Spleen (tissue), 7 donors: ENCODE data around the gene KANSL1.

Experiments
- POLR2AphosphoS5 ChIP-seq, 3 donors: sonication (generic); formaldehyde crosslinking; IDR thresholded peaks; one replicate each; pipeline ENCODE4 v1.5.1; 2017; ENCODE audit warnings: antibody characterized with exemption in 3 of 3
- TF ChIP-seq, protein P1 (sequence below), 11 experiments: fragments of 200-600 bp in 7 of 11; fragments of 450-650 bp in 4 of 11; sonication (generic) in 4 of 11; IDR thresholded peaks in 8 of 11; conservative IDR thresholded peaks in 3 of 11; 1 replicate in 7 of 11; 2 replicates in 4 of 11; pipeline versions ENCODE4 v1.4.0 to v1.8.0; 2016 to 2021; ENCODE audit warnings: antibody characterized with exemption in 11 of 11, inconsistent platforms in 4 of 11, mild to moderate bottlenecking in 1 of 11
- donor health status: DM: no; HTN: no; CAD: no; lungs with moderate emphysema.
- donor health status: DM: no; HTN: no; CAD: no.
- donor health status: DM: no; HTN: no; CAD: no.

DNA sequence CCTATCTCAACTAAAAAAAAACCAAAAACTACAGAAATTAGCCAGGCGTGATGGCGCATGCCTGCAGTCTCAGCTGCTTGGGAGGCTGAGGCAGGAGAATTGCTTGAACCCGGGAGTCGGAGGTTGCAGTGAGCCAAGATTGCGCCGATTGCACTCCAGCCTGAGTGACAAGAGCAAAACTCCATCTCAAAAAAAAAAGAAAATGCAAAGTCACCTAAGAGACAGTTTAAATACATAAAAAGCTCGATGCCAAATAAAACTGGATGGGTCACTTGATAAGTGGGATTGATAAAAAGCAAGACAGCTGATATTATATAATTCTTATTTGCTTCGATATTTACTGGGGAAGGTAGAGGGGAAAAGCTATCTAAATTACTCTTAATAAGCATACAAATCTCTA lies 15.8 kb upstream of the KANSL1 start:
- TF ChIP-seq, protein P1, sequence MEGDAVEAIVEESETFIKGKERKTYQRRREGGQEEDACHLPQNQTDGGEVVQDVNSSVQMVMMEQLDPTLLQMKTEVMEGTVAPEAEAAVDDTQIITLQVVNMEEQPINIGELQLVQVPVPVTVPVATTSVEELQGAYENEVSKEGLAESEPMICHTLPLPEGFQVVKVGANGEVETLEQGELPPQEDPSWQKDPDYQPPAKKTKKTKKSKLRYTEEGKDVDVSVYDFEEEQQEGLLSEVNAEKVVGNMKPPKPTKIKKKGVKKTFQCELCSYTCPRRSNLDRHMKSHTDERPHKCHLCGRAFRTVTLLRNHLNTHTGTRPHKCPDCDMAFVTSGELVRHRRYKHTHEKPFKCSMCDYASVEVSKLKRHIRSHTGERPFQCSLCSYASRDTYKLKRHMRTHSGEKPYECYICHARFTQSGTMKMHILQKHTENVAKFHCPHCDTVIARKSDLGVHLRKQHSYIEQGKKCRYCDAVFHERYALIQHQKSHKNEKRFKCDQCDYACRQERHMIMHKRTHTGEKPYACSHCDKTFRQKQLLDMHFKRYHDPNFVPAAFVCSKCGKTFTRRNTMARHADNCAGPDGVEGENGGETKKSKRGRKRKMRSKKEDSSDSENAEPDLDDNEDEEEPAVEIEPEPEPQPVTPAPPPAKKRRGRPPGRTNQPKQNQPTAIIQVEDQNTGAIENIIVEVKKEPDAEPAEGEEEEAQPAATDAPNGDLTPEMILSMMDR (IDR thresholded peaks at IDR 0.05 in 8 of 11, conservative IDR thresholded peaks at IDR 0.05 in 3 of 11), result no peak
- TF ChIP-seq POLR2AphosphoS5 (IDR thresholded peaks at IDR 0.05), result no peak
